Trophoblast cell (in vitro differentiated cells and primary cell): ENCODE data around the gene NSUN4.
"Not testable (repeated sequence)": the region's sequence is repeated elsewhere in the genome, so short reads cannot be mapped to it uniquely, and the experiment has no call there.

Source experiments
- DNase-seq, 2 donors: peaks; one replicate each; pipeline ENCODE4 v3.0.0-alpha.2; 2016
- H2AFZ ChIP-seq: 2 replicates; pipeline ENCODE4 v1.6.1; 2013; ENCODE audit warnings: low read length, moderate library complexity, mild to moderate bottlenecking; ENCODE audit not compliant: insufficient read depth, poor library complexity
- H2AK5ac ChIP-seq: 2 replicates; pipeline ENCODE4 v1.6.1; 2013; ENCODE audit warnings: mild to moderate bottlenecking, low read length
- H2BK120ac ChIP-seq: 2 replicates; pipeline ENCODE4 v1.6.1; 2013; ENCODE audit warnings: low read length, mild to moderate bottlenecking, moderate library complexity; ENCODE audit not compliant: insufficient read depth, poor library complexity
- H2BK12ac ChIP-seq: 2 replicates; pipeline ENCODE4 v1.6.1; 2013; ENCODE audit warnings: mild to moderate bottlenecking, low read length, moderate library complexity
- H2BK5ac ChIP-seq: 2 replicates; pipeline ENCODE4 v1.6.1; 2013; ENCODE audit warnings: low read length, low read depth, moderate library complexity, mild to moderate bottlenecking; ENCODE audit not compliant: poor library complexity
- H3K14ac ChIP-seq: 2 replicates; pipeline ENCODE4 v1.6.1; 2013; ENCODE audit warnings: mild to moderate bottlenecking, low read length
- H3K18ac ChIP-seq: 2 replicates; pipeline ENCODE4 v1.6.1; 2013; ENCODE audit warnings: mild to moderate bottlenecking, low read length
- H3K23ac ChIP-seq: 2 replicates; pipeline ENCODE4 v1.6.1; 2013; ENCODE audit warnings: low read length
- H3K27ac ChIP-seq: 2 replicates; pipeline ENCODE4 v1.5.1; 2013; ENCODE audit warnings: low read depth, mild to moderate bottlenecking, inconsistent platforms, low read length, moderate library complexity
- H3K27me3 ChIP-seq: 2 replicates; pipeline ENCODE4 v1.6.1; 2013; ENCODE audit warnings: inconsistent platforms, mild to moderate bottlenecking, low read length, moderate library complexity; ENCODE audit not compliant: insufficient read depth
- H3K36me3 ChIP-seq, 2 experiments: 1 replicate in 1 of 2; 2 replicates in 1 of 2; pipeline ENCODE4 v1.6.1; 2013; ENCODE audit warnings: low read length in 2 of 2, mild to moderate bottlenecking in 2 of 2, moderate library complexity in 1 of 2; ENCODE audit not compliant: insufficient read depth in 2 of 2, control insufficient read depth in 1 of 2
- H3K4ac ChIP-seq: 2 replicates; pipeline ENCODE4 v1.6.1; 2013; ENCODE audit warnings: low read depth, mild to moderate bottlenecking, low read length, moderate library complexity
- H3K4me1 ChIP-seq, 2 experiments: 1 replicate in 1 of 2; 2 replicates in 1 of 2; pipeline ENCODE4 v1.6.1; 2013; ENCODE audit warnings: low read length in 2 of 2, mild to moderate bottlenecking in 2 of 2, moderate library complexity in 1 of 2; ENCODE audit not compliant: insufficient read depth in 2 of 2, control insufficient read depth in 1 of 2
- H3K4me2 ChIP-seq: 2 replicates; pipeline ENCODE4 v1.6.1; 2013; ENCODE audit warnings: inconsistent platforms, mild to moderate bottlenecking, low read length, moderate library complexity
- H3K4me3 ChIP-seq: 2 replicates; pipeline ENCODE4 v1.5.1; 2013; ENCODE audit warnings: mild to moderate bottlenecking, low read depth, low read length, inconsistent platforms
- H3K79me1 ChIP-seq: one replicate; pipeline ENCODE4 v1.6.1; 2013; ENCODE audit warnings: low read length
- H3K79me2 ChIP-seq: 2 replicates; pipeline ENCODE4 v1.6.1; 2013; ENCODE audit warnings: low read length, mild to moderate bottlenecking; ENCODE audit not compliant: control insufficient read depth, insufficient read depth, poor library complexity
- H3K9ac ChIP-seq: 2 replicates; pipeline ENCODE4 v1.6.1; 2013; ENCODE audit warnings: mild to moderate bottlenecking, low read length
- H3K9me3 ChIP-seq: 2 replicates; pipeline ENCODE4 v1.6.1; 2013; ENCODE audit warnings: low read depth, mild to moderate bottlenecking, control low read depth, inconsistent platforms, low read length; ENCODE audit not compliant: insufficient read depth
- H4K12ac ChIP-seq: 2 replicates; pipeline ENCODE4 v1.6.1; 2013; ENCODE audit warnings: low read depth, mild to moderate bottlenecking, low read length, moderate library complexity
- H4K8ac ChIP-seq: 2 replicates; pipeline ENCODE4 v1.6.1; 2013; ENCODE audit warnings: low read depth, mild to moderate bottlenecking, low read length, moderate library complexity
- H4K91ac ChIP-seq: one replicate; pipeline ENCODE4 v1.6.1; 2013; ENCODE audit warnings: low read depth, mild to moderate bottlenecking, low read length, moderate library complexity
- WGBS: extraction: QIAGEN DNeasy Blood & Tissue Kit; methylation state at CpG from one replicate; pipeline ENCODE4 v1.1.7; 2013; ENCODE audit warnings: missing lambda C conversion rate; ENCODE audit not compliant: insufficient read length, insufficient coverage; ENCODE audit errors: extremely low coverage; 5-methylcytosine and 5-hydroxymethylcytosine counted together

Gene NSUN4

DNA sequence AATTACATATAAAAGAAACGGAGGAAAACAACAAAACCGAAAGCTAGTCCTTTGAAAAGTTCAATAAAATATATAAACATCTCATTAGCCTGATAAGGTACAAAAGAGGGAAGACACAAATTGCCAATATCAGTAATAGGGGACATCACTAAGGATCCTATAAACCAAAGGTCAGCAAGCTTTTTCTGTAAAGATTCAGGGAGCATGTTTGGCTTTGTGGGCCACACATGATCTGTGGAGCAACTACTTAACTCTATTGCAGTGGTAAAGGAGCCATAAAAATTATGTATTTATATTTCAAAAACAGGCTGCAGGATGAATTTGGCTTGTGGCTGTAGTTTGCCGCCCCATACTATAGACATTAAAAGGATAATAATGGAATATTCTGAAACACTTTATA lies 5.5 kb upstream of the NSUN4 start:
- Histone ChIP-seq H3K9me3 (no peaks in the 10 kb centered on the region), H3K4me2 (no peak overlapping the region), H3K4me1 (peaks cover 3 to 4% of the 10 kb centered on the region in 2 experiments), H3K27ac (no peak overlapping the region), H4K12ac (no peak overlapping the region), H3K18ac (no peak overlapping the region), H3K14ac (no peak overlapping the region), H3K4me3 (no peak overlapping the region), H3K36me3 (no peaks in the 10 kb centered on the region), H3K4ac (no peak overlapping the region), H3K23ac (no peak overlapping the region), H4K91ac (no peak overlapping the region), H3K79me1 (peaks cover 4% of the 10 kb centered on the region), H2AK5ac (no peak overlapping the region), H3K9ac (no peak overlapping the region), H4K8ac (no peak overlapping the region), H2BK5ac (no peak overlapping the region), H2AFZ (no peak overlapping the region), H2BK12ac (no peak overlapping the region), H3K27me3 (no peaks in the 10 kb centered on the region), H3K79me2 (no peaks in the 10 kb centered on the region), H2BK120ac (no peak overlapping the region)
- no peak for DNase-seq
- WGBS = no CpG with 5 or more reads among the region's 3 CpGs

DNA sequence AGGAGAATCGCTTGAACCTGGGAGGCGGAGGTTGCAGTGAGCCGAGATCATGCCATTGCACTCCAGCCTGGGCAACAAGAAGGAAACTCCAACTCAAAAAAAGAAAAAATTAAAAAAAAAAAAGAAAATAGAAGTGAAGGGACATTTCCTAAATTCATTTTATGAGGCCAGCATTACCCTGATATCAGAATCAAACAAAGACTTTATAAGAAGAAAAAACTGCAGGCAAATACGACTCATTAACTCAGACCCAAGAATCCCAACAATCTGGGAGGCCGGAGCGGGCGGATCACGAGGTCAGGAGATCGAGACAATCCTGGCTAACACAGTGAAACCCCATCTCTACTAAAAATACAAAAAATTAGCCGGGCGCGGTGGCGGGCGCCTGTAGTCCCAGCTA lies 3.2 kb upstream of the NSUN4 start:
- H2BK120ac ChIP-seq, H4K12ac ChIP-seq, H2AK5ac ChIP-seq, H3K23ac ChIP-seq, H3K18ac ChIP-seq, H3K9ac ChIP-seq, H3K79me2 ChIP-seq, H3K4me2 ChIP-seq, H3K9me3 ChIP-seq, H2AFZ ChIP-seq, H4K8ac ChIP-seq, H3K14ac ChIP-seq, H3K4ac ChIP-seq, H4K91ac ChIP-seq, H3K27ac ChIP-seq, DNase-seq, H3K36me3 ChIP-seq, H3K27me3 ChIP-seq, H2BK12ac ChIP-seq, H2BK5ac ChIP-seq, H3K4me3 ChIP-seq: not testable (repeated sequence)
- WGBS = no CpG with 5 or more reads among the region's 14 CpGs
- peaks cover 10 to 11% of the 10 kb centered on the region in 2 experiments for H3K4me1 ChIP-seq
- peaks cover 14% of the 10 kb centered on the region for H3K79me1 ChIP-seq

DNA sequence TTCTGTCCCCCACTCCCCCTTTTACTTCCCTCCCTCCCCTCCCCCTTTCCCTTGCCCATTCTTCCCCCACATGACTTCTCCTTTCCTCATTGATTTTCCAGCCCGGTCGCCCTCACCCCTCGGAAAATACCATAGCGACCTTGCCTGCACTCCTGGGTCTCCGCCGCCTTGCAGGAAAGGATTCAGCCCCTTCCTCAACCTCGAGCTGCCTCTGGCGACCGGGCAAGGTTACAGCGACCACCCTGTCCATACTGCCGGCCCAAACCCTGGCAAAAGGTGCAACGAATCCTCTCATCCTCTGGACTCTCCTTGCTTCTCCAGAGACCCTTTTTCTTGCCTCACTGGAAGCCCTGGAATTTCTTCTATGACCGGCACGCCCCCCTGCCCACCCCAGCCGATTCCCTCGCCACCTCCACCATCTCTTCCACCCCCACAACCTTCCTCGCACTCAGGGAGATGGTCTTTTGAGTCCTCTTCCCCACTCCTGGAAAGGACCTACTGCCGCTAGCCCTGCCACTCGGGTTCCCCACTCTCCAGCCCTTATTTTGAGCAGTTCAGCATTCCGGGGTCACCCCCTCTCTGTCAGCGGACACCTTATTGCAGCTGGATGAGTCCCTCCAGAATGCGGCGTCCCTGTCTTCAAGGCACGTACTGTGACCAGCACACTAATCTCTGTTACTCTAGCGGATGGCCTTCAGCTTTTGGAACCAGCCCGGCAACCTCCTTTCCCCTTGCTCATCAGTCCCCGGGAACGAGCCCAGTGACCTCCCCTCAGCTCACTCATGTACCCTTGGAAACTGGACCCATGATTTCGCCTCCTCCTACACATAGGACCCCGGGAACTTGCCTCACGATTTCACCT lies 846 bp downstream of the NSUN4 start:
- Histone ChIP-seq H3K4me1 (peaks cover 10 to 11% of the 10 kb centered on the region in 2 experiments), H3K4me2 (peak overlapping the region; percentile 99), H3K79me2 (peaks cover 4% of the 10 kb centered on the region), H3K9ac (peak overlapping the region; percentile 66), H2AK5ac (no peak overlapping the region), H3K27ac (peak overlapping the region; percentile 7), H3K9me3 (no peaks in the 10 kb centered on the region), H3K79me1 (peaks cover 14% of the 10 kb centered on the region), H4K12ac (peak overlapping the region; percentile 87), H2BK120ac (no peak overlapping the region), H3K23ac (no peak overlapping the region), H2BK12ac (peak overlapping the region; percentile 20), H3K4ac (peak overlapping the region; percentile 26), H4K91ac (peak overlapping the region; percentile 71), H2AFZ (peak overlapping the region; percentile 85), H2BK5ac (no peak overlapping the region), H3K27me3 (no peaks in the 10 kb centered on the region), H3K36me3 (peaks cover 20 to 24% of the 10 kb centered on the region in 2 experiments), H3K18ac (peak overlapping the region; percentile 76), H3K14ac (peak overlapping the region; percentile 78), H4K8ac (peak overlapping the region; percentile 95), H3K4me3 (peak overlapping the region; percentile 78)
- WGBS = no CpG with 5 or more reads among the region's 31 CpGs
- peak in 1 of 2 donors; percentile 7 for DNase-seq

DNA sequence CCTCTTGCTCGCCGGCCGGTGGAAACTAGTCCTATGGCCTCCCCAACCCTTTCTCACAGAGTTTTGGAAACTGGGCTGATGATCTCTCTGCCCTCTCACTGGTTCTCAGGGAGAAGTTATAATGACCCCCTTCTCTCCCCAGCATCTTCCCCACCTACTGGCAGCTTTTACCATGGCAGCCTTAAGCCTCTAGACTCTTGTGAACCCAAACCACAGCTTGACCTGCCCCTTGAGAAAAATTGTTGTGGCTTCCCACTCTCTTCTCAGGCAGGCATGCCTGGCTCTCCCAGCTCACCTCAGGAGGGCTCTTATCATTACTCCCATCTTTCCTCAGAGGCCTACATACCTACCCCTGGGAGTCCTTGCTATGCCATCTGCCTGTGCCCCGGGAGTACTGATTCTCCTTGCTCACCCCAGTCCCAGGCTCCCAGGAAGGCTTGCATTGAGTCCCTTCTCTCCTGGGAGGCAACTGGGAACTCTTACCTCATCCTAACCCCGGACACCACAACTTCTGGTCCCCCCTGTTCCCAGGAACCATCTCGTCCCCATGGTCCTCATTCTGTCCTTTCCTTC lies 1.6 kb downstream of the NSUN4 start:
- Histone ChIP-seq H3K4me3 (no peak overlapping the region), H3K79me2 (peaks cover 4% of the 10 kb centered on the region), H4K8ac (no peak overlapping the region), H3K27ac (no peak overlapping the region), H3K4me1 (peaks cover 10 to 11% of the 10 kb centered on the region in 2 experiments), H4K91ac (no peak overlapping the region), H3K23ac (no peak overlapping the region), H3K9ac (no peak overlapping the region), H3K18ac (no peak overlapping the region), H3K4ac (no peak overlapping the region), H3K27me3 (no peaks in the 10 kb centered on the region), H4K12ac (no peak overlapping the region), H3K9me3 (no peaks in the 10 kb centered on the region), H3K14ac (no peak overlapping the region), H2BK120ac (no peak overlapping the region), H2AK5ac (no peak overlapping the region), H3K79me1 (peaks cover 14% of the 10 kb centered on the region), H3K36me3 (peaks cover 26 to 30% of the 10 kb centered on the region in 2 experiments), H2AFZ (no peak overlapping the region), H2BK5ac (no peak overlapping the region), H2BK12ac (no peak overlapping the region), H3K4me2 (no peak overlapping the region)
- DNase-seq = peak in 1 of 2 donors; percentile 9
- WGBS = no CpG with 5 or more reads among the region's 6 CpGs
